OCI-LY1 (cell line): Measurements from ENCODE around the gene TMEM255A.

Experiments
- EZH2 ChIP-seq: fragments of 200-600 bp; sonication (generic), shearing (Covaris generic); IDR thresholded peaks from 2 replicates; pipeline ENCODE4 v1.8.0; 2017; ENCODE audit warnings: borderline replicate concordance, mixed run types, mild to moderate bottlenecking, antibody characterized with exemption, low read length, moderate library complexity, mixed read lengths
- TF ChIP-seq, protein P1 (sequence below): fragments of 200-600 bp; sonication (generic), shearing (Covaris generic); IDR thresholded peaks from 2 replicates; pipeline ENCODE4 v1.5.1; 2017; ENCODE audit warnings: mild to moderate bottlenecking, antibody characterized with exemption, low read length, moderate library complexity, mixed read lengths

DNA sequence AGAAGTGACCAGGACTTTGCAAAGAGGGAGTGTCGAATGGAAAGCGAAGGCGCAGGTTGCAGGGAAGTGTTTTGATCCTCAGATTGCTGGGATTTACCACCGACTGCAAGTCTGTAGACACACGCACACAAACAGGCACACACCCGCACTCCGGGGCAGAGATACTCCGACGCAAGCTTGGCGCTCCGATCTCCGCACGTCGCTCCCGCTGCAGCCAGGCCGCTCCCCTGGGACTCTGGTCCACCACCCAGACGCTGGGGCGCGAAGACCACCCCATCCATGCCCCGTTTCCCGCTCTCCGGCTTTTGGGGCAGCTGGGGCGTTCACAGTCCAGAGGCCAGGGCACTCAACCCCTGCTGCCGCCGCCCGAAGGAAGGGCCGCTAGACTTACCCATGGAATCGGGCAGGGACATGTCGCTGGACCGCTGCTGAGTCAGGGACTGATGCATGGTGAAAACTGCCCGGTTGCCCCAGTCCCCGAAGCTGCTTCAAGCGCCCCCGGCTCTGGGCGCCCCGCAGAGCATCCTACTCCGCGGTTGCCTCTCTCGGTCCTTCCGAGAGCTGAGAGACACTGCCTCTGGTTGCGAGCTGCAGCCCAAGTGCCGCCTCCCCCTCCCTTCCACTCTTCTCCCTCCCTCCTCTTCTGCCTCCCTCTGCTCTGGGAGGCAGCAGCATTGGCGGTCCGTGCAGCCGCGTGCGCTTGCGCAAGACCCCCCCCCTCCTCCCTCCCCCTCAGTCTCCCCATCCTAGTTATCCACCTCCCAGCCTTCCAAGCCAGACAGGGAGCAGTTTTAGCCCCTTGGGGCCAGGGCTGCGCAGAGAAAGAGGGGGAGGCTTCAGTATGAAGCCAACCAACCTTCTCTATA is at the start of gene TMEM255A:
- TF ChIP-seq, protein P1, sequence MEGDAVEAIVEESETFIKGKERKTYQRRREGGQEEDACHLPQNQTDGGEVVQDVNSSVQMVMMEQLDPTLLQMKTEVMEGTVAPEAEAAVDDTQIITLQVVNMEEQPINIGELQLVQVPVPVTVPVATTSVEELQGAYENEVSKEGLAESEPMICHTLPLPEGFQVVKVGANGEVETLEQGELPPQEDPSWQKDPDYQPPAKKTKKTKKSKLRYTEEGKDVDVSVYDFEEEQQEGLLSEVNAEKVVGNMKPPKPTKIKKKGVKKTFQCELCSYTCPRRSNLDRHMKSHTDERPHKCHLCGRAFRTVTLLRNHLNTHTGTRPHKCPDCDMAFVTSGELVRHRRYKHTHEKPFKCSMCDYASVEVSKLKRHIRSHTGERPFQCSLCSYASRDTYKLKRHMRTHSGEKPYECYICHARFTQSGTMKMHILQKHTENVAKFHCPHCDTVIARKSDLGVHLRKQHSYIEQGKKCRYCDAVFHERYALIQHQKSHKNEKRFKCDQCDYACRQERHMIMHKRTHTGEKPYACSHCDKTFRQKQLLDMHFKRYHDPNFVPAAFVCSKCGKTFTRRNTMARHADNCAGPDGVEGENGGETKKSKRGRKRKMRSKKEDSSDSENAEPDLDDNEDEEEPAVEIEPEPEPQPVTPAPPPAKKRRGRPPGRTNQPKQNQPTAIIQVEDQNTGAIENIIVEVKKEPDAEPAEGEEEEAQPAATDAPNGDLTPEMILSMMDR = no peak
- no peak for TF ChIP-seq EZH2
